GM12878 (cell line): ENCODE measurements around the gene SLC24A3. TPM values are rescaled to one million over a fixed set of nuclear protein-coding genes. Genes with fewer than 3 reads are reported as not detected.

Source experiments
- ATAC-seq: fragments of 200-7000 bp; cut with Tn5 transposase; 3 replicates; pipeline ENCODE4 v1.9.1; 2020; ENCODE audit warnings: mild to moderate bottlenecking, moderate library complexity
- BruUV-seq: library from RNA; stranded (reverse); fragments of 400-500 nt; replicated peaks from 2 replicates; lab custom pipeline; 2021; lab: Mats Ljungman, UMichigan
- CTCF ChIA-PET: fragments of 300-600 bp; sonication (Branson Sonifier 250); formaldehyde crosslinking; extraction: SDS; loops from one replicate; lab custom pipeline; 2021; ENCODE audit warnings: inconsistent platforms; lab: Yijun Ruan, JAX
- POLR2A ChIA-PET: fragments of 350-600 bp; formaldehyde crosslinking; extraction: SDS; loops from one replicate; lab custom pipeline; 2021; ENCODE audit warnings: inconsistent platforms; lab: Charles Lee
- RAD21 ChIA-PET: fragments of 300-600 bp; sonication (Branson Sonifier 250); formaldehyde crosslinking; loops from one replicate; lab custom pipeline; 2023; ENCODE audit warnings: antibody characterized with exemption; ENCODE audit not compliant: unreplicated experiment; lab: Charles Lee
- SMC1A ChIA-PET: fragments of 300-600 bp; sonication (Branson Sonifier 250); formaldehyde crosslinking; loops from one replicate; lab custom pipeline; 2023; ENCODE audit not compliant: unreplicated experiment, uncharacterized antibody; lab: Charles Lee
- DNase-seq: peaks from one replicate; pipeline ENCODE4 v3.0.0-alpha.2; 2011; ENCODE audit warnings: low read depth, low spot score
- FAIRE-seq: peaks from 3 replicates; lab custom pipeline; 2011; peaks lifted over from hg19 to GRCh38; lab: Jason Lieb, UNC
- H2AFZ ChIP-seq: 2 replicates; pipeline ENCODE4 v1.6.0; 2011; ENCODE audit warnings: low read depth, low read length, control low read depth; ENCODE audit not compliant: control insufficient read depth
- H3K27ac ChIP-seq: 2 replicates; pipeline ENCODE4 v1.5.1; 2011; ENCODE audit warnings: control low read depth; ENCODE audit not compliant: control insufficient read depth, insufficient read depth
- H3K27me3 ChIP-seq, 2 experiments: replicated peaks in 1 of 2; 2 replicates each; pipeline versions ENCODE4 v1.6.0 to v1.6.1; 2011; ENCODE audit warnings: low read length in 1 of 2; ENCODE audit not compliant: control insufficient read depth in 2 of 2, insufficient read depth in 2 of 2
- H3K36me3 ChIP-seq, 2 experiments: 2 replicates each; pipeline ENCODE4 v1.5.1; 2011; ENCODE audit warnings: low read length in 1 of 2; ENCODE audit not compliant: control insufficient read depth in 2 of 2, insufficient read depth in 2 of 2
- H3K4me1 ChIP-seq: 2 replicates; pipeline ENCODE4 v1.6.1; 2011; ENCODE audit warnings: mild to moderate bottlenecking, low read length, moderate library complexity, mixed read lengths; ENCODE audit not compliant: control insufficient read depth, insufficient read depth
- H3K4me2 ChIP-seq: 2 replicates; pipeline ENCODE4 v1.6.0; 2011; ENCODE audit warnings: control low read depth; ENCODE audit not compliant: control insufficient read depth, insufficient read depth
- H3K4me3 ChIP-seq: fragments of 200-600 bp; sonication (generic); 2 replicates; pipeline ENCODE4 v1.5.1; 2016
- H3K79me2 ChIP-seq: 2 replicates; pipeline ENCODE4 v1.6.0; 2011; ENCODE audit warnings: low read length; ENCODE audit not compliant: control insufficient read depth, insufficient read depth
- H3K9ac ChIP-seq: 2 replicates; pipeline ENCODE4 v1.8.0; 2011; ENCODE audit warnings: low read length, control low read depth, mixed read lengths; ENCODE audit not compliant: control insufficient read depth, insufficient read depth
- H3K9me3 ChIP-seq: replicated peaks from 3 replicates; pipeline ENCODE4 v1.5.1; 2011; ENCODE audit warnings: mild to moderate bottlenecking, low read length; ENCODE audit not compliant: control insufficient read depth, insufficient read depth
- H4K20me1 ChIP-seq: 2 replicates; pipeline ENCODE4 v1.6.0; 2011; ENCODE audit not compliant: control insufficient read depth, insufficient read depth
- CBX3 ChIP-seq: fragments of 200-600 bp; sonication (generic); IDR thresholded peaks from 2 replicates; pipeline ENCODE4 v1.6.1; 2016; ENCODE audit warnings: low read depth, borderline replicate concordance
- CBX5 ChIP-seq: sonication (generic); IDR thresholded peaks from 2 replicates; pipeline ENCODE4 v1.6.1; 2016; ENCODE audit warnings: low read depth, moderate library complexity, mild to moderate bottlenecking, inconsistent platforms
- GABPA ChIP-seq: IDR thresholded peaks from 2 replicates; pipeline ENCODE4 v1.6.1; 2014; ENCODE audit warnings: antibody characterized with exemption, low read depth, mild to moderate bottlenecking, inconsistent platforms
- GATAD2B ChIP-seq: fragments of 450-650 bp; conservative IDR thresholded peaks from 2 replicates; pipeline ENCODE4 v1.6.1; 2017; ENCODE audit warnings: low read depth, mild to moderate bottlenecking, moderate library complexity
- IKZF1 ChIP-seq: fragments of 450-650 bp; conservative IDR thresholded peaks from 2 replicates; pipeline ENCODE4 v1.6.1; 2017; ENCODE audit warnings: antibody characterized with exemption, mild to moderate bottlenecking
- POLR2A ChIP-seq: IDR thresholded peaks from 2 replicates; pipeline ENCODE4 v1.6.1; 2011; ENCODE audit warnings: low read depth, mild to moderate bottlenecking, low read length
- SIN3A ChIP-seq: IDR thresholded peaks from 2 replicates; pipeline ENCODE4 v1.6.1; 2012; ENCODE audit warnings: low read depth, low read length, improper control_type of control experiment
- SMC3 ChIP-seq: IDR thresholded peaks from 2 replicates; pipeline ENCODE4 v1.6.1; 2011; ENCODE audit warnings: low read length, improper control_type of control experiment, borderline replicate concordance
- ZZZ3 ChIP-seq: IDR thresholded peaks from 2 replicates; pipeline ENCODE4 v1.6.1; 2011; ENCODE audit warnings: low read depth; ENCODE audit not compliant: control insufficient read depth, insufficient read length
- WGBS: methylation state at CpG from one replicate; pipeline ENCODE4 v1.1.6; 2016; ENCODE audit warnings: low lambda C conversion rate; ENCODE audit not compliant: insufficient replicate concordance, insufficient coverage; ENCODE audit errors: missing lambda C conversion rate; 5-methylcytosine and 5-hydroxymethylcytosine counted together
- in situ Hi-C: fragments of 300-500 bp; cut with MboI; formaldehyde crosslinking; loops from 9 replicates; pipeline ENCODE4 v1.14.3; 2018; ENCODE audit warnings: mixed read lengths
- intact Hi-C: fragments of 100-400 bp; cut with micrococcal nuclease; formaldehyde crosslinking; loops from one replicate; pipeline ENCODE4 v1.14.2; 2022; ENCODE audit not compliant: unreplicated experiment
- polyA plus RNA-seq, 11 experiments: library from polyadenylated mRNA; depleted of rRNA in 4 of 11; unstranded in 6 of 11; stranded (reverse) in 5 of 11; fragments of >200 nt; fragmentation: Nextera tagmentation in 4 of 11; fragmentation: Illumina TruSeq in 1 of 11; extraction: Ambion mirVana in 4 of 11; extraction: Trizol in 1 of 11; gene quantifications; 1 replicate in 1 of 11; 2 replicates in 10 of 11; pipeline versions ENCODE4 v1.2.1 to v1.2.3, GENCODE V29; 2011 to 2016; ENCODE audit warnings: inconsistent platforms in 2 of 11, missing spikeins in 2 of 11, low read depth in 1 of 11
- total RNA-seq, 4 experiments: library from RNA; depleted of rRNA in 3 of 4; stranded (reverse); fragments of >200 nt in 3 of 4; fragmentation: Illumina TruSeq in 1 of 4; extraction: Trizol in 1 of 4; gene quantifications; 2 replicates each; pipeline versions ENCODE4 v1.2.1 to v1.2.3, GENCODE V29; 2013 to 2021
- TF ChIP-seq, protein P1 (sequence below): fragments of 450-650 bp; formaldehyde crosslinking; IDR thresholded peaks from 2 replicates; pipeline ENCODE4 v1.4.0; 2022; ENCODE audit warnings: mild to moderate bottlenecking, moderate library complexity
- TF ChIP-seq, protein P2 (sequence below): fragments of 450-650 bp; conservative IDR thresholded peaks from 2 replicates; pipeline ENCODE4 v1.6.1; 2017; ENCODE audit warnings: mild to moderate bottlenecking, moderate library complexity

The SLC24A3 gene
- total and polyA plus RNA-seq, 10 of the 15 experiments (the other 5 are each of a cell fraction or from before 2014, with no cell fraction given), result 0.04 TPM; not detected in 9

DNA sequence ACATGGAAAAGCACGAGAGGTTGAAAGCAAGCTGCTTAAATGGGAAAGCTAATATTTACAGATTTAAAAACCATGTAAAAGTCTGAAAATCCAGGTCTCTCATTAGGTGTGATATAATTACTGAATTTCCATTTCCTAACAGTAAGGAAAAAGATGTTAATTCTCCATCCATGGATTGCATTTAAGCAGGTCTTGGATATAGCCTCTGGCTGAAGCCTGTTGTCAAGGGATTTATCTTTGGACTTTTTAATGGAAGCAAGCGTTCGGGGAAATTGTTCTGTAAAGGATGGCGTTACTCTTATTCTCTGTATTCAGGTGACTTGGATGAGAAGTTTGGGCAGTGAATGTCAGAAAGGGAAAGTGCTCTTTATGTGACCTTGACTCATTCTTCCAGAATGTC, 233.8 kb downstream of the SLC24A3 start:
- Histone ChIP-seq H3K4me3 (no peak overlapping the region), H3K4me1 (no peaks in the 10 kb centered on the region), H2AFZ (no peak overlapping the region)
- intact Hi-C loops, result no loop called here
- no peak for TF ChIP-seq CBX3
- TF ChIP-seq POLR2A, result no peak
- no peak for TF ChIP-seq GATAD2B
- no peak for TF ChIP-seq IKZF1
- no peak for TF ChIP-seq GABPA
- TF ChIP-seq SIN3A, result no peak
- TF ChIP-seq ZZZ3, result no peak
- no peak for TF ChIP-seq CBX5
- TF ChIP-seq, protein P1, sequence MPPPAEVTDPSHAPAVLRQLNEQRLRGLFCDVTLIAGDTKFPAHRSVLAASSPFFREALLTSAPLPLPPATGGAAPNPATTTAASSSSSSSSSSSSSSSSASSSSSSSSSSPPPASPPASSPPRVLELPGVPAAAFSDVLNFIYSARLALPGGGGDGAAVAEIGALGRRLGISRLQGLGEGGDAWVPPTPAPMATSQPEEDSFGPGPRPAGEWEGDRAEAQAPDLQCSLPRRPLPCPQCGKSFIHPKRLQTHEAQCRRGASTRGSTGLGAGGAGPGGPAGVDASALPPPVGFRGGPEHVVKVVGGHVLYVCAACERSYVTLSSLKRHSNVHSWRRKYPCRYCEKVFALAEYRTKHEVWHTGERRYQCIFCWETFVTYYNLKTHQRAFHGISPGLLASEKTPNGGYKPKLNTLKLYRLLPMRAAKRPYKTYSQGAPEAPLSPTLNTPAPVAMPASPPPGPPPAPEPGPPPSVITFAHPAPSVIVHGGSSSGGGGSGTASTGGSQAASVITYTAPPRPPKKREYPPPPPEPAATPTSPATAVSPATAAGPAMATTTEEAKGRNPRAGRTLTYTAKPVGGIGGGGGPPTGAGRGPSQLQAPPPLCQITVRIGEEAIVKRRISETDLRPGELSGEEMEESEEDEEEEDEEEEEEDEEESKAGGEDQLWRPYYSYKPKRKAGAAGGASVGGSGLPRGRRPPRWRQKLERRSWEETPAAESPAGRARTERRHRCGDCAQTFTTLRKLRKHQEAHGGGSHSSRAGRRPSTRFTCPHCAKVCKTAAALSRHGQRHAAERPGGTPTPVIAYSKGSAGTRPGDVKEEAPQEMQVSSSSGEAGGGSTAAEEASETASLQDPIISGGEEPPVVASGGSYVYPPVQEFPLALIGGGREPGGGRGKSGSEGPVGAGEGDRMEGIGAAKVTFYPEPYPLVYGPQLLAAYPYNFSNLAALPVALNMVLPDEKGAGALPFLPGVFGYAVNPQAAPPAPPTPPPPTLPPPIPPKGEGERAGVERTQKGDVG (CRISPR knock-in tag), result no peak
- no peak for TF ChIP-seq SMC3
- TF ChIP-seq, protein P2, sequence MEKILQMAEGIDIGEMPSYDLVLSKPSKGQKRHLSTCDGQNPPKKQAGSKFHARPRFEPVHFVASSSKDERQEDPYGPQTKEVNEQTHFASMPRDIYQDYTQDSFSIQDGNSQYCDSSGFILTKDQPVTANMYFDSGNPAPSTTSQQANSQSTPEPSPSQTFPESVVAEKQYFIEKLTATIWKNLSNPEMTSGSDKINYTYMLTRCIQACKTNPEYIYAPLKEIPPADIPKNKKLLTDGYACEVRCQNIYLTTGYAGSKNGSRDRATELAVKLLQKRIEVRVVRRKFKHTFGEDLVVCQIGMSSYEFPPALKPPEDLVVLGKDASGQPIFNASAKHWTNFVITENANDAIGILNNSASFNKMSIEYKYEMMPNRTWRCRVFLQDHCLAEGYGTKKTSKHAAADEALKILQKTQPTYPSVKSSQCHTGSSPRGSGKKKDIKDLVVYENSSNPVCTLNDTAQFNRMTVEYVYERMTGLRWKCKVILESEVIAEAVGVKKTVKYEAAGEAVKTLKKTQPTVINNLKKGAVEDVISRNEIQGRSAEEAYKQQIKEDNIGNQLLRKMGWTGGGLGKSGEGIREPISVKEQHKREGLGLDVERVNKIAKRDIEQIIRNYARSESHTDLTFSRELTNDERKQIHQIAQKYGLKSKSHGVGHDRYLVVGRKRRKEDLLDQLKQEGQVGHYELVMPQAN, result no peak
- TF ChIP-seq, all 136 proteins: peak for 0
- no peak for FAIRE-seq
- H3K79me2 ChIP-seq, result no peaks in the 10 kb centered on the region
- no peaks in the 10 kb centered on the region for H3K9me3 ChIP-seq
- RAD21 ChIA-PET, result no interaction called here
- 24% methylated on average over 4 of the region's 4 CpGs for WGBS
- SMC1A ChIA-PET, result no interaction called here
- no peak for ATAC-seq
- H4K20me1 ChIP-seq, result no peaks in the 10 kb centered on the region
- DNase-seq, result no peak
- CTCF ChIA-PET, result no interaction called here
- H3K36me3 ChIP-seq, result no peaks in the 10 kb centered on the region
- H3K27me3 ChIP-seq, result no peaks in the 10 kb centered on the region
- no peak overlapping the region for H3K27ac ChIP-seq
- POLR2A ChIA-PET, result no interaction called here
- in situ Hi-C loops, result no loop called here
- H3K4me2 ChIP-seq, result no peak overlapping the region
- no peak overlapping the region for H3K9ac ChIP-seq
- BruUV-seq, result no TSS peak
